ENCODE results near the gene NXPH4.

Gene NXPH4

DNA sequence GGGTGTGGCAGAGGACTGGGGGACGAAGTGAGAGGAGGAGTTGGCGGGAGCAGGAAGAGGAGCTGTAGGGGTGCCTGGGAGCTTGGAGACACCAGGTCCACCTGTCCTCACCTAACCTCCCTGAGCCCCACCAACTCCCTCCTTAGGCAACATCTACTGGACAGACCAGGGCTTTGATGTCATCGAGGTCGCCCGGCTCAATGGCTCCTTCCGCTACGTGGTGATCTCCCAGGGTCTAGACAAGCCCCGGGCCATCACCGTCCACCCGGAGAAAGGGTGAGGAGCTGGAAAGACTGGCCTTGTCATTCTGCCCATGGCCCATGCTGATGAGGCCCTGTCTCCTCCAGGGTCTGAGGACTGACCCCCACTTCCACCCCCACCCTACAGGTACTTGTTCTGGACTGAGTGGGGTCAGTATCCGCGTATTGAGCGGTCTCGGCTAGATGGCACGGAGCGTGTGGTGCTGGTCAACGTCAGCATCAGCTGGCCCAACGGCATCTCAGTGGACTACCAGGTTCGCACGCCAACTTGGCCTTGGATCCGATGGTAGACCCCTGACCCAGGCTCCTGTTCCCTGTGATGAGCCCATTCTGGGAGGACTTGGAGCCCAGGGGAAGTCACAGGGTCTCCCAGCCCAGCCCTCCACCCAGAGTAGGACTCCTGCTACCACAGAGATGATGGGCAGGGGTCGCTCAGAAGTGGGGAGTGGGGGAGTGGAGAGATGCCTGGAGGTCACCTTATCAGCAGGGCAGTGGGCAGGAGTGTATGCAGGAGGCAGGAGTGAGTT is 32.5 kb upstream of the NXPH4 start:
- DNase-seq (ENCODE audit: low spot score) = no peak

DNA sequence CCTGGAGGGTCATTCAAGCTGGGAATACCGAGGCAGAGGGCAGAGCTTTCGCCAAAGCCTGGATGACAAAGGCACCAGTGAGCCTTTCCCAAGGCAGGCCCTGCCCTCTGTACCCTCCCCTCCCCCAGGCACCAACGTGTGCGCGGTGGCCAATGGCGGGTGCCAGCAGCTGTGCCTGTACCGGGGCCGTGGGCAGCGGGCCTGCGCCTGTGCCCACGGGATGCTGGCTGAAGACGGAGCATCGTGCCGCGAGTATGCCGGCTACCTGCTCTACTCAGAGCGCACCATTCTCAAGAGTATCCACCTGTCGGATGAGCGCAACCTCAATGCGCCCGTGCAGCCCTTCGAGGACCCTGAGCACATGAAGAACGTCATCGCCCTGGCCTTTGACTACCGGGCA is 31.2 kb upstream of the NXPH4 start:
- no peak for DNase-seq (ENCODE audit: low spot score)

DNA sequence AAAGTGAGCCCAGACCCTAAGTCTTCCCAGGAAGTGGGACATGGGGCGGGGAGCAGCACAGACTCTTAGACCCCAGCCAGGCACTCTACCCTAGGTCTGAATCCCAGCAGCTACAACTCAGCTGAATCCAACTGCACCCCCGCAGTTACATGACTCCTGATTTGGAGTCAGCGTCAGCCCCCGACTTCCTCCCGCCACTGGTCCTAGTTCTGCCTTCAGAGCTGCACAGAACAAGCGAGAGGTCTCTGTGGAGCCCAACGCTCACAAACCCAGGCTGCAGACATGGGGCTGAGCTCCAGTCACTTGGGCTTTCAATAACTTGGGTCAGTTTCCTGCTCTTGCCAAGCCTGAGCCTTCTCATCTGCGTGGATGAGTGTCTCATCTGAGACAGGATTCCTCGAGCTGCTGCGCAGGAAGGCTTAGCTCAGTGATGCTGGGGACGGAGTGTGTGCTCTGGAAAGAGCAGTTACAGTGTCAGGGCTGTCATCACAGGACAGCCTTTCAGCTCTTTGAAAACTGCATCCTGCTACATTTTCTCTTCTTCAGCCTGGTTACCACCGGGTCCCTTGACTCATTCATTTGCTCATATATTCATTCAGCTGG is 30.6 kb upstream of the NXPH4 start:
- DNase-seq (ENCODE audit: low spot score) = no peak

DNA sequence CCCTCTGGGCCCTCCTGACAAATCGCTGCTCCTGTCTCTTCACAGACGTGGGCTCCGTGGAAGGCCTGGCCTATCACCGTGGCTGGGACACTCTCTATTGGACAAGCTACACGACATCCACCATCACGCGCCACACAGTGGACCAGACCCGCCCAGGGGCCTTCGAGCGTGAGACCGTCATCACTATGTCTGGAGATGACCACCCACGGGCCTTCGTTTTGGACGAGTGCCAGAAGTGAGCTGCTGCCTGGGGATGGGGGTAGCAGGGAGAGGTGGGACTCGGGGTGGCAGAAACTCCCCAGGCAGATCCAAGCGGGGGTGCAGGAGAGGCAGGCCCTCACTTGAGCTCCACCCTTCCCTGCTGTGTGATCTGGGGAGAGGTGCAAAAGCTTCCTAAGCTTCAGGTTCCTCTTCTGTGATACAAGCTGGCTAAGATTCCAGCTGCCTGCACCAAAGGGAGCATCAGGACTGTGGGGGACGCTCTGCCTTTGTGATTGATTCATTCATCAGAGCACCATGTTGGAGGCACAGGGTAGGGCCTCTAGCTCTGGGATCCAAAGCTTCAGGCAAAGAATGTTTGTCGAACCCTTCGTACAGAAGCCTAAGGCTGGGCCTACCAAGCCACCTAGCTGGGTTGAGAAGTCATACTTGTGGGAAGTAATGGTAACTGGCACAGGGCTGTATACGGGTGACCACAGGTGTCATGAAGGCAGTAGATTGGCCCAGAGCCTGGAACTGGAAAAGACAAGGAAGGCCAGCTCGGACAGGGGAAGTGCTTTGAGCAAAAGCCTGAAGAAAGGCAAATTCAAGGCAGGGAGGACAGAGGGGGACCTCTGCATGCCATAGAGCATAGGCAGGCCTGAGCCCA is 29.1 kb upstream of the NXPH4 start:
- DNase-seq (ENCODE audit: low spot score) = no peak

DNA sequence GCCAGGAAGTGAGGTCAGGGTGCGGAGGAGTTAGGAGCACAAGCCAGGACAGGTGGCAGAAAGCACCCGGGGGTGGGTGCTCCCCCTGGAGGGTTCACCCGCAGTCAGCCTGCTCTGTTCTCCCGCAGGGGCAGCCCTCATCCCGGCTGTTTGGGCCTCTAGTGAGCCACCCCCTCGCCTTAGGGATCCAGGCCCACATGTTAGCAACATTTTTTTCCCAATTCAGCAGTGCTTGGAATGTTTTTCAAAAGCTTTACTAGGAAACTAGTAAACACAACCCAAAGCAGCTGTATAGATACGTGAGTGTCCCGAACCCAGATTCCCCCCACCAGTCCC is 28.5 kb upstream of the NXPH4 start:
- no peak for DNase-seq (ENCODE audit: low spot score)

DNA sequence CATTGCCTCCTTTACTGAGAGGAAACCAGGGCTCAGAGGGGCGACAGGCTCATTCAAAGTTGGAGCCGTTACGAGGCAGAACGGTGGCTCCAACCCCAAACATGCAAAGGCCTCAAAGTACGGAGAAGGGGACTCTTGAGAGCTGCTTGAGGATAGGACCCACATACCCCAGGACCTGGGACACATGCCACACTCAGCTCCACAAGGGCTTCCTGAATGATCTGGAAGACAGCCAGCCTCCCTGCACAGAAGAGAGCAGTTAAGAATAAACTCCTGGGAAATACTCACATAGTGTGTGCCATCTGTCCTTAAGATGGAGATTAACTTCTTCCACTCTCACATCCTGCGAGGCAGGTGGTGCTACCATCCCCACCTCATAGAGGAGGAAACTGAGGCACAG is 26.6 kb upstream of the NXPH4 start:
- DNase-seq (ENCODE audit: low spot score) = no peak

DNA sequence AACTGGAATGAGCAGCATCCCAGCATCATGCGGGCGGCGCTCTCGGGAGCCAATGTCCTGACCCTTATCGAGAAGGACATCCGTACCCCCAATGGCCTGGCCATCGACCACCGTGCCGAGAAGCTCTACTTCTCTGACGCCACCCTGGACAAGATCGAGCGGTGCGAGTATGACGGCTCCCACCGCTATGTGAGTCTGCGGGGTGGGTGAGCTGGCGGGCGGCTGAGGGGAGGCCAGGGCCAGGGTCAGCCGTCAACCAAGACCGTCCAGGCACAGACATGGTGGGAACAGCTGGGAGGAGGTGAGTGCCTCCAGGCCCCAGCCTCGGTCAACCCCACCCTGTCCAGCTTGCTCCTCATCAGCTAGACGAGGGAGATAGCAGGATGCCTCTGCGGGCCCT is 25.8 kb upstream of the NXPH4 start:
- no peak for DNase-seq (ENCODE audit: low spot score)

DNA sequence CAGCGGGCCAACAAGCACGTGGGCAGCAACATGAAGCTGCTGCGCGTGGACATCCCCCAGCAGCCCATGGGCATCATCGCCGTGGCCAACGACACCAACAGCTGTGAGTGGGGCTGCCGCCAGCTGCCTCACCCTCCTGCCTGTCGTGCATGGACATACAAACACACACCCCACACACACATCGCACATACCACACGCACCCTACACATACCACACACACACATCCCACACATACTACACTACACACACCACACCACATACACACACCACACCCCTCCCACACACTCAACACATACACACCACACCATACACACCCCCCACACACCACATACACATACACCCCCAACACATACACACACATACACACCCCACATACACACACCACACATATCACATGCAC is 25.2 kb upstream of the NXPH4 start:
- no peak for DNase-seq (ENCODE audit: low spot score)

DNA sequence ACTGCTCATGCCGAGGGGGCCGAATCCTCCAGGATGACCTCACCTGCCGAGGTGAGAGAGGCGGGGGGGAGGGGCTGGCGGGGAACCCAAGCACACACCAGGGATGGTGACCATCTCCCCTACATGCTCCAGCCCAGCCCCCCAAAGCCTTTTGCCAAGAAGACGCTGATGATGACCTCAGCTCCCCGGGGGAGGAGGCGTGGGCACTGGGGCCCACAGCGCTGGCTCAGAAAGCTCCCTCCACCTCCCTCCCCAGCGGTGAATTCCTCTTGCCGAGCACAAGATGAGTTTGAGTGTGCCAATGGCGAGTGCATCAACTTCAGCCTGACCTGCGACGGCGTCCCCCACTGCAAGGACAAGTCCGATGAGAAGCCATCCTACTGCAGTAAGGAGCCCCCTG is 23.7 kb upstream of the NXPH4 start:
- DNase-seq (ENCODE audit: low spot score) = no peak

DNA sequence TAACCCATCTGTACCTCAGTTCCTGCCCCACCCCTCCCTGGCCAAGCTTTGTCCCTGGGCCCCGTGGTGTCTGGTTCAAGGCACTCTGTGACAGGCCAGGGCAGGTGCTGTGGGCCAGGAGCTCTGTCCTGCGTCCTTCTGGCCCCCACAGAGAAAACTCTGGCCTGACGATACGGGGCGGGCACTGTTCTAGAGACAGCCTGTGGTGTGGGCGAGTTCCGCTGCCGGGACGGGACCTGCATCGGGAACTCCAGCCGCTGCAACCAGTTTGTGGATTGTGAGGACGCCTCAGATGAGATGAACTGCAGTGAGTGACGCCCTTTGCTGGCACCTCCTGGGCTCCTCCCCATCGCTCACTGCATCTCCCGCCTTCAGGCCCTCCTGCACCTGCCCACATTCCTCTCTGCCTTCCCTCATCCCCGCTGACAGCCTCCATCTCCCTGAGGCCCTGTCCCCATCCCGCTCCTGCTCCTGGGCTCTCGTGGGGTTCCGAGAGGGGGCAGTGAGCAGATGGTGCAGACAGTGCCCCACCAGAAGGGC is 22.8 kb upstream of the NXPH4 start:
- no peak for DNase-seq (ENCODE audit: low spot score)

DNA sequence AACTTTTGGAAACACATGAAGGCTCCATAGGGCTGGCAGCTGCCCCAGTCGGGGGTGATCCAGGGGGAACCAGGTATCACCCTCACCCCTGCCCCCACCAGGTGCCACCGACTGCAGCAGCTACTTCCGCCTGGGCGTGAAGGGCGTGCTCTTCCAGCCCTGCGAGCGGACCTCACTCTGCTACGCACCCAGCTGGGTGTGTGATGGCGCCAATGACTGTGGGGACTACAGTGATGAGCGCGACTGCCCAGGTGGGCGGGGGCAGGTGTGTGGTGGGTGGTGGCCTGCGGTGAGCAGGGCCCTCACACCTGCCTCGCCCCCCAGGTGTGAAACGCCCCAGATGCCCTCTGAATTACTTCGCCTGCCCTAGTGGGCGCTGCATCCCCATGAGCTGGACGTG is 22.3 kb upstream of the NXPH4 start:
- DNase-seq (ENCODE audit: low spot score) = no peak

DNA sequence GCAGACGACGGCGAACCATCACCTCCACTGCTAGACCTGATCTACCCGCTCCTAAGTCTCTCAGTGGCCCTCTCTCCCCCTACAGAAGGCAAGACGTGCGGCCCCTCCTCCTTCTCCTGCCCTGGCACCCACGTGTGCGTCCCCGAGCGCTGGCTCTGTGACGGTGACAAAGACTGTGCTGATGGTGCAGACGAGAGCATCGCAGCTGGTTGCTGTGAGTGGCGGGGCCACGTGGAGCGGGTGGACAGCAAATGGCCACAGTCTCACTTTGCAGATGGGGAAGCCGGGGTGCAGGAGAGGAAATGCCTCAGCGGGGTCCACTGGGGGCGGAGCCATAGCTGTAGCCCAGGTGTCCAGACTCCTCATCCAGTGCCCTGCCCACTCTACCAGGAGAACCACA is 21.4 kb upstream of the NXPH4 start:
- no peak for DNase-seq (ENCODE audit: low spot score)

DNA sequence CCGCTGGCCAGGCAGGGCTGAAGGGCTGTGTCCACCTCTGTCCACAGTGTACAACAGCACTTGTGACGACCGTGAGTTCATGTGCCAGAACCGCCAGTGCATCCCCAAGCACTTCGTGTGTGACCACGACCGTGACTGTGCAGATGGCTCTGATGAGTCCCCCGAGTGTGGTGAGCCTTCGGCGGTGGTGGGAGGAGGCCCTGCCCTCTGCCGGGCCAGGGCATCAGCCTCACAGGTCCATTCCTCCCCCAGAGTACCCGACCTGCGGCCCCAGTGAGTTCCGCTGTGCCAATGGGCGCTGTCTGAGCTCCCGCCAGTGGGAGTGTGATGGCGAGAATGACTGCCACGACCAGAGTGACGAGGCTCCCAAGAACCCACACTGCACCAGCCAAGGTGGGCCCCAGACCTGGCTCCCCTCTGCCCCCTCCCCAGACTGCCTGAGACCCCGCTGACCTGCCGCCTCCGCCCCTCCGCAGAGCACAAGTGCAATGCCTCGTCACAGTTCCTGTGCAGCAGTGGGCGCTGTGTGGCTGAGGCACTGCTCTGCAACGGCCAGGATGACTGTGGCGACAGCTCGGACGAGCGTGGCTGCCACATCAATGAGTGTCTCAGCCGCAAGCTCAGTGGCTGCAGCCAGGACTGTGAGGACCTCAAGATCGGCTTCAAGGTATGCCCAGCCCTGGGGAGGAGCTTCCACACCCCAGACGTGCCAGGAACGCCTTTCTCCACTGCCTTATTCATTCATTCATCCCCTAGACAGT is 20.8 kb upstream of the NXPH4 start:
- DNase-seq (ENCODE audit: low spot score) = no peak

DNA sequence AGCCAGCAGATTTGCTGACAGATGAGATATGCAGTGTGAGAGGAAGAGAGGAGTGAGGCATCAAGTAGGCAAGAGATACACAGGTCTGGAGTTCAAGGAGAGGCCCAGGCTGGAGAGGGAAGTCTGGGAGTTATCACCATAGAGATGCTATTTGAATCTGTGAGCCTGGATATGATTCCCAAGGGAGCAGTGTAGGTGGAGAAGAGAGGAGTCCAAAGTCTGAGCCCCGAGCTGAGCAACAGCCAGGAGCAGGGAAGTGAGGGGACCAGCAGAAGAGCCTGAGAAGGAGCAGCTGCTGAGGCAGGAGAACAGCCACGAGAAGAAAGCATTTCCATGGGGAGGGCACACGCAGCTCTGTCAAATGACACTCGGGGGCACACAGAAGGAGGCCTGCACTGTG is 20.2 kb upstream of the NXPH4 start:
- no peak for DNase-seq (ENCODE audit: low spot score)

DNA sequence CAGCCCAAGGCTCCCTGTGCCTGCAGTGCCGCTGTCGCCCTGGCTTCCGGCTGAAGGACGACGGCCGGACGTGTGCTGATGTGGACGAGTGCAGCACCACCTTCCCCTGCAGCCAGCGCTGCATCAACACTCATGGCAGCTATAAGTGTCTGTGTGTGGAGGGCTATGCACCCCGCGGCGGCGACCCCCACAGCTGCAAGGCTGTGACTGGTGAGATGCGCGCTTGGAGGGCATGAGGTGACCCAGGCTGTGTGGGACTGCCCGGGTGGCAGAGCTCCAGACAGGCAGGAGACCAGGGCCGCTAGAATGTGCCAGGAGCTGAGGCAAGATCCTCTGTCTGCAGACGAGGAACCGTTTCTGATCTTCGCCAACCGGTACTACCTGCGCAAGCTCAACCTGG is 19.6 kb upstream of the NXPH4 start:
- no peak for DNase-seq (ENCODE audit: low spot score)

DNA sequence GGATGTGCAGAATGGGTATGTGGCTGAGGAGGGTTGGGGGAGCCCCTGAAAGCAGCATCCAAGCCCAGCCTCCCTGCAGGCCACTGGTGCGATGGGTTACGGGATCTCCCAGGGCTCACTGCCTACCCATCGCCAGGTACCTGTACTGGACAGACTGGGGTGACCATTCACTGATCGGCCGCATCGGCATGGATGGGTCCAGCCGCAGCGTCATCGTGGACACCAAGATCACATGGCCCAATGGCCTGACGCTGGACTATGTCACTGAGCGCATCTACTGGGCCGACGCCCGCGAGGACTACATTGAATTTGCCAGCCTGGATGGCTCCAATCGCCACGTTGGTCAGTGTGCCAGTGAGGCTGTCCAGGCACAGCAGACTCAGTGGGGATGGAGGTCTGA is 18.3 kb upstream of the NXPH4 start:
- DNase-seq (ENCODE audit: low spot score) = no peak

DNA sequence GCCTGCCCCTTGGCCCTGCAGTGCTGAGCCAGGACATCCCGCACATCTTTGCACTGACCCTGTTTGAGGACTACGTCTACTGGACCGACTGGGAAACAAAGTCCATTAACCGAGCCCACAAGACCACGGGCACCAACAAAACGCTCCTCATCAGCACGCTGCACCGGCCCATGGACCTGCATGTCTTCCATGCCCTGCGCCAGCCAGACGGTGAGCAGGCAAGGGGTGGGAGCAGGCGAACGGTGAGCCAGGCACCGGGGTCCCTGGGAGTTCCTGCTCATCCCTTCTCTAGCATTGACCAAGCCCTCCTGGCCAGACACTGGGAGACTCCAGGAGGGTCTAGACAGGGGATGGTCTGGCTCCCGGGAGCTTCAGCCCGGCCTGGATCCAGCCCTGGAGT is 17.4 kb upstream of the NXPH4 start:
- no peak for DNase-seq (ENCODE audit: low spot score)

DNA sequence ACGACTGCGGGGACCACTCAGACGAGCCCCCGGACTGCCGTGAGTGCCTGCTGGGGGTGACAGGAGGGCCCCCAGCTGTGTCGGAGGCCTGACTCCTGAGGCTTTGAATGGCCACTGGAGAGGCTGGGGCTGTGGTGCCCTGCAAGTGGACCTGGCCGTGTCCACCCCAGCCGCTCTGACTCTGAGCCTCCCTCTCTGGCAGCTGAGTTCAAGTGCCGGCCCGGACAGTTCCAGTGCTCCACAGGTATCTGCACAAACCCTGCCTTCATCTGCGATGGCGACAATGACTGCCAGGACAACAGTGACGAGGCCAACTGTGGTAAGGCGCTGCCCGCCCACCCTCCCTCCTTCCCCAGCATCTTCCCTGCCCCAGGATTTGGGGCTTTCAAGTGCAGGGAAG is 16.1 kb upstream of the NXPH4 start:
- DNase-seq (ENCODE audit: low spot score) = no peak

DNA sequence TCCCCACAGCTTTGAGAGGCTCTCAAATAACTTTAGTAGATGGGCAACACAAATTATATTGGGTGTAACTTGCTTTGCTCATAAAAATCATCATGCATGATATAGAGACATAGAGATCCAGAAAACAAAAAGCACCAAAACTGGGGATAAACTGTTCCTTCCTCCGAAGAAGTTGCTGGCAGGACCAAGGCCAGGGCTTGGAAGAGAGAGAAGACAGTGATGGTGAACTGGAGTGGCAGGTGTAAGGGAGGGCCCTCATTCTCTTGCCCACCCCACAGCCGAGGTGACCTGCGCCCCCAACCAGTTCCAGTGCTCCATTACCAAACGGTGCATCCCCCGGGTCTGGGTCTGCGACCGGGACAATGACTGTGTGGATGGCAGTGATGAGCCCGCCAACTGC is 15.4 kb upstream of the NXPH4 start:
- no peak for DNase-seq (ENCODE audit: low spot score)

DNA sequence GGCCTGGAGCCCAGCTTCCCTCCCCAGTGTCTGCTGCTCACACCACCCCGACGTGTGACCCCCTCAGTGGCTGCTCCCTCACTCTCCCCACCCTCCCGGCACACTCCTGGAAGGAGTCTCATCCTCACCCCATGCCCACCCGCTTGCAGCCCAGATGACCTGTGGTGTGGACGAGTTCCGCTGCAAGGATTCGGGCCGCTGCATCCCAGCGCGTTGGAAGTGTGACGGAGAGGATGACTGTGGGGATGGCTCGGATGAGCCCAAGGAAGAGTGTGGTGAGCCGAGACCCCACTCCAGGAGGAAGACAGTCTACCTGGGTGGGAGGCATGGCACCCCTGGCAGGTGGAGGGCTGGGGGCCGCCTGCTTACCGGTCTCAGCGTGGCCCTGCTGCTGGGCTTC is 15.0 kb upstream of the NXPH4 start:
- no peak for DNase-seq (ENCODE audit: low spot score)

DNA sequence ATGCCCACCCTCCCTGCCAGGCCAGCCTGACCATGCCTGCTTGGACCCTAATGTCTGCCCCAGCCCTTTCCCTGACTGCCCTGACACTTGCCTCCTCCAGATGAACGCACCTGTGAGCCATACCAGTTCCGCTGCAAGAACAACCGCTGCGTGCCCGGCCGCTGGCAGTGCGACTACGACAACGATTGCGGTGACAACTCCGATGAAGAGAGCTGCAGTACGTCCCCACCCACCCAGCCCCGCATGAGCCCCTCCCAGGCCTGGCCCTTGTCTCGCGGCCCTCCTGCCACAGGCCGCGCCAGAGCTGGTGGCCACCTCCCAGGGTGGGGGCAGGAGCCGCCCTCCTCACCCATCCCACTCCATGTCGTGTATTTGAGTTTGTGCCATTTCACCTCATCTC is 14.3 kb upstream of the NXPH4 start:
- DNase-seq (ENCODE audit: low spot score) = no peak

DNA sequence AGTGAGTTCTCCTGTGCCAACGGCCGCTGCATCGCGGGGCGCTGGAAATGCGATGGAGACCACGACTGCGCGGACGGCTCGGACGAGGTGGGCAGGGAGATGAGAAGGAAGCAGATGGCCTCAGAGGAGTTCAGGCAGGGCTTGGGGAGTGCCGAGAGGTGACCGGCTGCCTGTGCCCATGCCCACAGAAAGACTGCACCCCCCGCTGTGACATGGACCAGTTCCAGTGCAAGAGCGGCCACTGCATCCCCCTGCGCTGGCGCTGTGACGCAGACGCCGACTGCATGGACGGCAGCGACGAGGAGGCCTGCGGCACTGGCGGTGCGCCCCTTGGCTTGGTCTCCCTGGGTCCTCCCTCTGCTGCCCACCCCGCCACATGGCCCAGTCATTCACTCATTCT is 13.4 kb upstream of the NXPH4 start:
- DNase-seq (ENCODE audit: low spot score) = no peak

Data from AG08396 (cell line).